OCI-LY1 (cell line): ENCODE data around the gene ATP6V0B.

Experiments
- EZH2 ChIP-seq: fragments of 200-600 bp; sonication (generic), shearing (Covaris generic); IDR thresholded peaks from 2 replicates; pipeline ENCODE4 v1.8.0; 2017; ENCODE audit warnings: borderline replicate concordance, mixed run types, mild to moderate bottlenecking, antibody characterized with exemption, low read length, moderate library complexity, mixed read lengths
- TF ChIP-seq, protein P1 (sequence below): fragments of 200-600 bp; sonication (generic), shearing (Covaris generic); IDR thresholded peaks from 2 replicates; pipeline ENCODE4 v1.5.1; 2017; ENCODE audit warnings: mild to moderate bottlenecking, antibody characterized with exemption, low read length, moderate library complexity, mixed read lengths

DNA sequence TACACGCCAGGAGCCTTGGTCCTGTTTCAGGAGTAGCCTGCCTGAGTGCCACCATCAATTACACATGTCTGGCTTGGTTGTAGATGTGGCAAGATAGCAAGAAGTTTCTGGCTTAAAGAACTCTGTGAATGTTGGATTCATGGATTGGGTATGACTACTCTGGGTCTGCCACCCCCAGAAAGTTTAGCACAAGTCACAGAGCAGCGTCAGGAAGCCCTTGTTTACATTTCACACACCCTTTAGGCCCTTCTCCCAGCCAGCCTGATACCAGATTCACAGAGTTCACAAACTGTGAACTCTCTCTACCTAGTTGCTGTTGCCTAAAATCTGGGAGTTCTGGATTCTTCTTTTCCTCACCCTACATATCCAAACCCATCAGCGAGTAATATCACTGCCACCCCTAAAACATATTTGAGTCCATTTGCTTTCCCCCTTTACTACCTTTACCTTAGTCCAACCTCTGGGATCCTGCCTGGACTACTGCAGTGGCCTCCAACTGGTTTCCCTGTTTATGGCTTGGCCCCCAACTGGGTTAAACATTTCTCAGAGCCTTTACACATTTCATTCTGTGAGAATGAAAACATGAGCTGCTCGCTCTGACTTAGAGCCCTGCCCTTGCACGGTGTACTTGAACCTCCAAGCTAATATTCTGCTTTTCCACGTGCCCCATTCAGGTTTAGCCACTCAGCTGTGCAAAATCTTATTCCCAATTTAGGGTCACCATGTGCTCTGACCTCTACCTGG, 12.6 kb downstream of the ATP6V0B start:
- TF ChIP-seq, protein P1, sequence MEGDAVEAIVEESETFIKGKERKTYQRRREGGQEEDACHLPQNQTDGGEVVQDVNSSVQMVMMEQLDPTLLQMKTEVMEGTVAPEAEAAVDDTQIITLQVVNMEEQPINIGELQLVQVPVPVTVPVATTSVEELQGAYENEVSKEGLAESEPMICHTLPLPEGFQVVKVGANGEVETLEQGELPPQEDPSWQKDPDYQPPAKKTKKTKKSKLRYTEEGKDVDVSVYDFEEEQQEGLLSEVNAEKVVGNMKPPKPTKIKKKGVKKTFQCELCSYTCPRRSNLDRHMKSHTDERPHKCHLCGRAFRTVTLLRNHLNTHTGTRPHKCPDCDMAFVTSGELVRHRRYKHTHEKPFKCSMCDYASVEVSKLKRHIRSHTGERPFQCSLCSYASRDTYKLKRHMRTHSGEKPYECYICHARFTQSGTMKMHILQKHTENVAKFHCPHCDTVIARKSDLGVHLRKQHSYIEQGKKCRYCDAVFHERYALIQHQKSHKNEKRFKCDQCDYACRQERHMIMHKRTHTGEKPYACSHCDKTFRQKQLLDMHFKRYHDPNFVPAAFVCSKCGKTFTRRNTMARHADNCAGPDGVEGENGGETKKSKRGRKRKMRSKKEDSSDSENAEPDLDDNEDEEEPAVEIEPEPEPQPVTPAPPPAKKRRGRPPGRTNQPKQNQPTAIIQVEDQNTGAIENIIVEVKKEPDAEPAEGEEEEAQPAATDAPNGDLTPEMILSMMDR: no peak
- TF ChIP-seq EZH2: no peak
